HepG2 (cell line): ENCODE measurements around the gene EZH1.

Source experiments
- HDAC2 ChIP-seq: sonication (generic); formaldehyde crosslinking; IDR thresholded peaks from 2 replicates; pipeline ENCODE4 v1.4.0; 2020; ENCODE audit warnings: missing genetic modification reagents
- RCOR2 ChIP-seq: IDR thresholded peaks from 2 replicates; pipeline ENCODE4 v1.6.1; 2016; ENCODE audit warnings: missing biosample characterization, missing genetic modification reagents
- ZBTB1 ChIP-seq: sonication (generic); formaldehyde crosslinking; IDR thresholded peaks from 2 replicates; pipeline ENCODE4 v1.4.0; 2020; ENCODE audit warnings: missing genetic modification reagents, borderline replicate concordance
- ZBTB7A ChIP-seq: sonication (generic); formaldehyde crosslinking; IDR thresholded peaks from 2 replicates; pipeline ENCODE4 v1.8.0; 2022; ENCODE audit warnings: mild to moderate bottlenecking, missing genetic modification reagents
- ZFP36 ChIP-seq: fragments of 150-350 bp; IDR thresholded peaks from 2 replicates; pipeline ENCODE4 v1.6.1; 2018; ENCODE audit warnings: borderline replicate concordance, low read length, low read depth; ENCODE audit not compliant: partially characterized antibody
- ZNF383 ChIP-seq: sonication (generic); formaldehyde crosslinking; IDR thresholded peaks from 2 replicates; pipeline ENCODE4 v1.4.0; 2020; ENCODE audit warnings: missing genetic modification reagents, mild to moderate bottlenecking, borderline replicate concordance
- ZNF629 ChIP-seq: sonication (generic); formaldehyde crosslinking; conservative IDR thresholded peaks from 2 replicates; pipeline ENCODE4 v1.5.0; 2020; ENCODE audit warnings: missing genetic modification reagents
- TF ChIP-seq, protein P1 (sequence below): sonication (generic); formaldehyde crosslinking; IDR thresholded peaks from 2 replicates; pipeline ENCODE4 v1.4.0; 2020; ENCODE audit warnings: mild to moderate bottlenecking, missing genetic modification reagents
- TF ChIP-seq, protein P2 (sequence below): IDR thresholded peaks from 2 replicates; pipeline ENCODE4 v1.6.1; 2012; ENCODE audit warnings: inconsistent platforms
- TF ChIP-seq, protein P3 (sequence below): sonication (generic); formaldehyde crosslinking; IDR thresholded peaks from 2 replicates; pipeline ENCODE4 v1.4.0; 2020; ENCODE audit warnings: missing genetic modification reagents
- TF ChIP-seq, protein P4 (sequence below): sonication (generic); formaldehyde crosslinking; conservative IDR thresholded peaks from 2 replicates; pipeline ENCODE4 v1.8.0; 2022; ENCODE audit warnings: low read depth, missing genetic modification reagents
- TF ChIP-seq, protein P5 (sequence below): sonication (generic); formaldehyde crosslinking; IDR thresholded peaks from 2 replicates; pipeline ENCODE4 v1.4.0; 2020; ENCODE audit warnings: missing genetic modification reagents

DNA sequence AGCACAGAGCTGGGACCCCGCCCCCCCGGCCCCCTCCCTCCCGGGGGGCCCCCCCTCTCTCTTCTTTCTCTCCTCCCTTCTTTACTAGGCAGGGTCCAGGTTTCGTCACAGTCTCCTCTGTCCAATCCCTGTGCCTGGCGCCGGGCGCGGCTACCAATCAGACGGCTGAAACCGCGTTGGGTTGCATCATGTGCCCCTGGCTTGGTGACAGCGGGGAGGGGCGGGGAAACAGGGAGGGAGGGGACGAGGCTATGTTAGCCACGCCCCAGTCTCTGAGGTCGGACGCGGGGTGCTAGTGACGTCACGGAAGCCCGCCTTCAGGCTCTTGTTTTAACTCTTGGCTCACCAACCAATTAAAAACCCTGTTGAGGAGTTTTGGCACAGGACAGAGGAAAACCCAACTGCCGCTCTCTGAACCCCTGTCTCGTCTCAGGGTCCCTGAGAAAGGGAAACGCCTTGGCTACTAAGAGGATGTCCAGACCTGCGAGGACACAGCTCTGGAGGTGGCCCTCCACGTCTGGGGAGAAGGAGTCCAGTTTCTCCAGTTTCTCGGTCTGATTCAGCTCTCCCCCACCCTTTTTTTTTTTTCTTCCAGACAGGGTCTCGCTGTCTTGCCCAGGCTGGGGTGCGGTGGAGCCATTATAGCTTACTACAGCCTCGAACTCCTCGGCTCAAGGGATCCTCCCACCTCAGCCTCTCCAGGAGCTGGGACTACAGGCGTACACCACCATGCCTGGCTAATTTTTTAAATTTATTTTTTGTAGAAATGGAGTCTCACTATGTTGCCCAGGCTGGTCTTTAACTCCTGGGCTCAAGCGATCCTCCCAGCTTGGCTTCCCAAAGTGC is 67.6 kb downstream of the EZH1 start:
- TF ChIP-seq, protein P1, sequence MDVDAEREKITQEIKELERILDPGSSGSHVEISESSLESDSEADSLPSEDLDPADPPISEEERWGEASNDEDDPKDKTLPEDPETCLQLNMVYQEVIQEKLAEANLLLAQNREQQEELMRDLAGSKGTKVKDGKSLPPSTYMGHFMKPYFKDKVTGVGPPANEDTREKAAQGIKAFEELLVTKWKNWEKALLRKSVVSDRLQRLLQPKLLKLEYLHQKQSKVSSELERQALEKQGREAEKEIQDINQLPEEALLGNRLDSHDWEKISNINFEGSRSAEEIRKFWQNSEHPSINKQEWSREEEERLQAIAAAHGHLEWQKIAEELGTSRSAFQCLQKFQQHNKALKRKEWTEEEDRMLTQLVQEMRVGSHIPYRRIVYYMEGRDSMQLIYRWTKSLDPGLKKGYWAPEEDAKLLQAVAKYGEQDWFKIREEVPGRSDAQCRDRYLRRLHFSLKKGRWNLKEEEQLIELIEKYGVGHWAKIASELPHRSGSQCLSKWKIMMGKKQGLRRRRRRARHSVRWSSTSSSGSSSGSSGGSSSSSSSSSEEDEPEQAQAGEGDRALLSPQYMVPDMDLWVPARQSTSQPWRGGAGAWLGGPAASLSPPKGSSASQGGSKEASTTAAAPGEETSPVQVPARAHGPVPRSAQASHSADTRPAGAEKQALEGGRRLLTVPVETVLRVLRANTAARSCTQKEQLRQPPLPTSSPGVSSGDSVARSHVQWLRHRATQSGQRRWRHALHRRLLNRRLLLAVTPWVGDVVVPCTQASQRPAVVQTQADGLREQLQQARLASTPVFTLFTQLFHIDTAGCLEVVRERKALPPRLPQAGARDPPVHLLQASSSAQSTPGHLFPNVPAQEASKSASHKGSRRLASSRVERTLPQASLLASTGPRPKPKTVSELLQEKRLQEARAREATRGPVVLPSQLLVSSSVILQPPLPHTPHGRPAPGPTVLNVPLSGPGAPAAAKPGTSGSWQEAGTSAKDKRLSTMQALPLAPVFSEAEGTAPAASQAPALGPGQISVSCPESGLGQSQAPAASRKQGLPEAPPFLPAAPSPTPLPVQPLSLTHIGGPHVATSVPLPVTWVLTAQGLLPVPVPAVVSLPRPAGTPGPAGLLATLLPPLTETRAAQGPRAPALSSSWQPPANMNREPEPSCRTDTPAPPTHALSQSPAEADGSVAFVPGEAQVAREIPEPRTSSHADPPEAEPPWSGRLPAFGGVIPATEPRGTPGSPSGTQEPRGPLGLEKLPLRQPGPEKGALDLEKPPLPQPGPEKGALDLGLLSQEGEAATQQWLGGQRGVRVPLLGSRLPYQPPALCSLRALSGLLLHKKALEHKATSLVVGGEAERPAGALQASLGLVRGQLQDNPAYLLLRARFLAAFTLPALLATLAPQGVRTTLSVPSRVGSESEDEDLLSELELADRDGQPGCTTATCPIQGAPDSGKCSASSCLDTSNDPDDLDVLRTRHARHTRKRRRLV, result no peak
- TF ChIP-seq ZBTB7A (CRISPR knock-in tag) (no peak), ZBTB1 (CRISPR knock-in tag) (no peak), ZNF383 (no peak), RCOR2 (CRISPR knock-in tag) (peak; percentile 12; the same call in 1 of the 2 replicates), ZNF629 (no peak), HDAC2 (CRISPR knock-in tag) (no peak), ZFP36 (no peak)
- TF ChIP-seq, protein P2, sequence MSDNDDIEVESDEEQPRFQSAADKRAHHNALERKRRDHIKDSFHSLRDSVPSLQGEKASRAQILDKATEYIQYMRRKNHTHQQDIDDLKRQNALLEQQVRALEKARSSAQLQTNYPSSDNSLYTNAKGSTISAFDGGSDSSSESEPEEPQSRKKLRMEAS, result peak; percentile 69
- TF ChIP-seq, protein P3, sequence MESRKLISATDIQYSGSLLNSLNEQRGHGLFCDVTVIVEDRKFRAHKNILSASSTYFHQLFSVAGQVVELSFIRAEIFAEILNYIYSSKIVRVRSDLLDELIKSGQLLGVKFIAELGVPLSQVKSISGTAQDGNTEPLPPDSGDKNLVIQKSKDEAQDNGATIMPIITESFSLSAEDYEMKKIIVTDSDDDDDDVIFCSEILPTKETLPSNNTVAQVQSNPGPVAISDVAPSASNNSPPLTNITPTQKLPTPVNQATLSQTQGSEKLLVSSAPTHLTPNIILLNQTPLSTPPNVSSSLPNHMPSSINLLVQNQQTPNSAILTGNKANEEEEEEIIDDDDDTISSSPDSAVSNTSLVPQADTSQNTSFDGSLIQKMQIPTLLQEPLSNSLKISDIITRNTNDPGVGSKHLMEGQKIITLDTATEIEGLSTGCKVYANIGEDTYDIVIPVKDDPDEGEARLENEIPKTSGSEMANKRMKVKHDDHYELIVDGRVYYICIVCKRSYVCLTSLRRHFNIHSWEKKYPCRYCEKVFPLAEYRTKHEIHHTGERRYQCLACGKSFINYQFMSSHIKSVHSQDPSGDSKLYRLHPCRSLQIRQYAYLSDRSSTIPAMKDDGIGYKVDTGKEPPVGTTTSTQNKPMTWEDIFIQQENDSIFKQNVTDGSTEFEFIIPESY (CRISPR knock-in tag), result no peak
- TF ChIP-seq, protein P4, sequence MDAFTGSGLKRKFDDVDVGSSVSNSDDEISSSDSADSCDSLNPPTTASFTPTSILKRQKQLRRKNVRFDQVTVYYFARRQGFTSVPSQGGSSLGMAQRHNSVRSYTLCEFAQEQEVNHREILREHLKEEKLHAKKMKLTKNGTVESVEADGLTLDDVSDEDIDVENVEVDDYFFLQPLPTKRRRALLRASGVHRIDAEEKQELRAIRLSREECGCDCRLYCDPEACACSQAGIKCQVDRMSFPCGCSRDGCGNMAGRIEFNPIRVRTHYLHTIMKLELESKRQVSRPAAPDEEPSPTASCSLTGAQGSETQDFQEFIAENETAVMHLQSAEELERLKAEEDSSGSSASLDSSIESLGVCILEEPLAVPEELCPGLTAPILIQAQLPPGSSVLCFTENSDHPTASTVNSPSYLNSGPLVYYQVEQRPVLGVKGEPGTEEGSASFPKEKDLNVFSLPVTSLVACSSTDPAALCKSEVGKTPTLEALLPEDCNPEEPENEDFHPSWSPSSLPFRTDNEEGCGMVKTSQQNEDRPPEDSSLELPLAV (CRISPR knock-in tag), result no peak
- TF ChIP-seq, protein P5, sequence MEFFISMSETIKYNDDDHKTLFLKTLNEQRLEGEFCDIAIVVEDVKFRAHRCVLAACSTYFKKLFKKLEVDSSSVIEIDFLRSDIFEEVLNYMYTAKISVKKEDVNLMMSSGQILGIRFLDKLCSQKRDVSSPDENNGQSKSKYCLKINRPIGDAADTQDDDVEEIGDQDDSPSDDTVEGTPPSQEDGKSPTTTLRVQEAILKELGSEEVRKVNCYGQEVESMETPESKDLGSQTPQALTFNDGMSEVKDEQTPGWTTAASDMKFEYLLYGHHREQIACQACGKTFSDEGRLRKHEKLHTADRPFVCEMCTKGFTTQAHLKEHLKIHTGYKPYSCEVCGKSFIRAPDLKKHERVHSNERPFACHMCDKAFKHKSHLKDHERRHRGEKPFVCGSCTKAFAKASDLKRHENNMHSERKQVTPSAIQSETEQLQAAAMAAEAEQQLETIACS (CRISPR knock-in tag), result peak; percentile 64; the same call in 1 of the 2 replicates
